ENCODE measurements around the gene PTTG1IP. TPM values are rescaled to one million over a fixed set of nuclear protein-coding genes. Genes with fewer than 3 reads are reported as not detected.

The PTTG1IP gene
- total RNA-seq, 2 experiments from 2014 or later: 38.9 to 58.1 TPM

DNA sequence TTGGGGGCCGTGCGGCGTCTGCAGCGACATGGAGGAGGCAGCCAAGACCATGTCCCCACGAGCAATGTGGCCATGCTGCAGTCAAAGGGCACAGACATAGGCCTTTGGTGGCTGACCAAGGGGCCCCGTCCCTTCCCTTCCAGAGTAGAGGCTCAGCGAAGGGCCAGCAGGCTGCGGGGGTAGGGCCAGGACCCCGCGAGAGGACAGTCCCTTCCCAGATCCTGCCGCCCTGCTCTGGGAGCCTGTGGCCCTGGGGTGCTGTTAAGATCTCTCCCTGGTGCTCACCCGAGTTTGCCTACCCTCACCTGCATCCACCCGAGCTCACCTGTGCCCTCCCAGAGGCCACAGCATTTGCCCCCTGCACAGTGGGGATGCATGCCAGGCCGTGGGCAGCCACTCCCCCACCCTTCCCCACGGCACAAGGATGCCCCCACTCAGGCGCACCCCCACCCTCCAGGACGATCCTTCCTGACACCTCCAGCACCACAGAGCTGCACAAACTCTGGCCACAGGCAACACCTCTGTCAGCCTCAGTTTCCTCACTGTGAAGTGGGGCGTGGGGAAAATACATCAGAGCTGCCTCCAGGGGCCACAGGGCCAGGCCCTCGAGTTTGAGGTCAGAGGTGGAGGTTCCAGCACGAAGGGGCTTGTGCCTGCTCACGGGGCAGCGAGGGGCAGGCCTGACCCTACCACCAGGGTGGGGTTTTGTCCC, 31.7 kb upstream of the PTTG1IP start:
- H3K36me3 ChIP-seq (ENCODE audit: insufficient read depth, low read length): no peaks in the 10 kb centered on the region
- ChIA-PET CTCF (ENCODE audit: unreplicated experiment) (no interaction called here), POLR2A (no interaction called here)
- DNase-seq (ENCODE audit: low spot score): no peak
- no peak overlapping the region for H3K4me2 ChIP-seq (ENCODE audit: low read length)
- TF ChIP-seq EZH2phosphoT487 (IDR thresholded peaks at IDR 0.05; ENCODE audit: borderline replicate concordance, low read depth, low read length): no peak
- TF ChIP-seq, protein P1, sequence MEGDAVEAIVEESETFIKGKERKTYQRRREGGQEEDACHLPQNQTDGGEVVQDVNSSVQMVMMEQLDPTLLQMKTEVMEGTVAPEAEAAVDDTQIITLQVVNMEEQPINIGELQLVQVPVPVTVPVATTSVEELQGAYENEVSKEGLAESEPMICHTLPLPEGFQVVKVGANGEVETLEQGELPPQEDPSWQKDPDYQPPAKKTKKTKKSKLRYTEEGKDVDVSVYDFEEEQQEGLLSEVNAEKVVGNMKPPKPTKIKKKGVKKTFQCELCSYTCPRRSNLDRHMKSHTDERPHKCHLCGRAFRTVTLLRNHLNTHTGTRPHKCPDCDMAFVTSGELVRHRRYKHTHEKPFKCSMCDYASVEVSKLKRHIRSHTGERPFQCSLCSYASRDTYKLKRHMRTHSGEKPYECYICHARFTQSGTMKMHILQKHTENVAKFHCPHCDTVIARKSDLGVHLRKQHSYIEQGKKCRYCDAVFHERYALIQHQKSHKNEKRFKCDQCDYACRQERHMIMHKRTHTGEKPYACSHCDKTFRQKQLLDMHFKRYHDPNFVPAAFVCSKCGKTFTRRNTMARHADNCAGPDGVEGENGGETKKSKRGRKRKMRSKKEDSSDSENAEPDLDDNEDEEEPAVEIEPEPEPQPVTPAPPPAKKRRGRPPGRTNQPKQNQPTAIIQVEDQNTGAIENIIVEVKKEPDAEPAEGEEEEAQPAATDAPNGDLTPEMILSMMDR (conservative IDR thresholded peaks at IDR 0.05; ENCODE audit: low read length): no peak
- intact Hi-C loops (cut with micrococcal nuclease; ENCODE audit: unreplicated experiment): no loop called here
- H3K79me2 ChIP-seq (ENCODE audit: insufficient read depth, low read depth, low read length): no peaks in the 10 kb centered on the region
- no peak overlapping the region for H2AFZ ChIP-seq (ENCODE audit: low read length)
- no peaks in the 10 kb centered on the region for H4K20me1 ChIP-seq (ENCODE audit: insufficient read depth, low read length)
- H3K9me3 ChIP-seq (ENCODE audit: low read length): no peaks in the 10 kb centered on the region
- H3K27ac ChIP-seq (ENCODE audit: low read depth, low read length, poor library complexity, severe bottlenecking): no peak overlapping the region
- no TSS peak for BruUV-seq (replicated peaks)
- H3K4me1 ChIP-seq (ENCODE audit: insufficient read depth, low read length, poor library complexity, severe bottlenecking): no peaks in the 10 kb centered on the region
- no peak overlapping the region for H3K4me3 ChIP-seq (ENCODE audit: low read depth, low read length, poor library complexity, severe bottlenecking)
- no peaks in the 10 kb centered on the region for H3K9me2 ChIP-seq (ENCODE audit: insufficient read depth, low read length)

DNA sequence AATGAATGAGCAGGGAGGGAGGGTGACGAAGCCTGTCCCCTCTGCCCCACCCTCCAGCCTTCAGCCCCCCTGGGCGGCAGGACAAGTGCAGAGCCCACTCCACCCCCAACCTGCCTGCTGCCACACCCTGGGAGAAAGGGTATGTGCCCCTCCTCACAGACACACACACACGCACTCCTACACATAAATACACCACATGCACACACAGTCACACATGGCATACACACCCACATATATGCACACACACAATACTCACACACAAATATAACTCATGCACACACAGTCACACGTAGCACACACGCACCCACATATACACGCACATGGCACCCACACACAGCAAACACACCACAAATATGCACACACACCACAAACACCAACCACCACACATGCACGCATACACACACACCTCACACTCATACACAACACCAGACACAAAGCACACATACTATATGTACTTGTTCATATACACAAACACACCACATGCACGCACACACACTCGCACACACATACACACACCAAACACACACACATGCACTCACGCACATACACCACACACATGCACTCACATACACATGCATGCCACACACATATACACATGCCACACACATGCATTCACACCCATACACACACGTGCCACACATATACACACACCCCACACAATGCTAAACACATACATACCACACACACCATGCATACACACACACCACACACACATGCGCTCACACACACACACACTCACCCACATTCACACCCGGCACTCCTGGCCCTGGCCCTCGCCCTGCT, 30.8 kb upstream of the PTTG1IP start:
- Histone ChIP-seq H2AFZ (ENCODE audit: low read length) (no peak overlapping the region), H3K27ac (ENCODE audit: low read depth, low read length, poor library complexity, severe bottlenecking) (no peak overlapping the region), H3K4me1 (ENCODE audit: insufficient read depth, low read length, poor library complexity, severe bottlenecking) (no peaks in the 10 kb centered on the region), H3K9me3 (ENCODE audit: low read length) (no peaks in the 10 kb centered on the region), H3K4me2 (ENCODE audit: low read length) (no peak overlapping the region), H3K79me2 (ENCODE audit: insufficient read depth, low read depth, low read length) (no peaks in the 10 kb centered on the region), H4K20me1 (ENCODE audit: insufficient read depth, low read length) (no peaks in the 10 kb centered on the region), H3K9me2 (ENCODE audit: insufficient read depth, low read length) (no peaks in the 10 kb centered on the region), H3K4me3 (ENCODE audit: low read depth, low read length, poor library complexity, severe bottlenecking) (no peak overlapping the region), H3K36me3 (ENCODE audit: insufficient read depth, low read length) (no peaks in the 10 kb centered on the region)
- POLR2A ChIA-PET: no interaction called here
- BruUV-seq (replicated peaks): no TSS peak
- no peak for DNase-seq (ENCODE audit: low spot score)
- CTCF ChIA-PET (ENCODE audit: unreplicated experiment): no interaction called here
- TF ChIP-seq EZH2phosphoT487 (IDR thresholded peaks at IDR 0.05; ENCODE audit: borderline replicate concordance, low read depth, low read length): no peak
- TF ChIP-seq, protein P1 (conservative IDR thresholded peaks at IDR 0.05; ENCODE audit: low read length): no peak
- intact Hi-C loops (cut with micrococcal nuclease; ENCODE audit: unreplicated experiment): no loop called here

DNA sequence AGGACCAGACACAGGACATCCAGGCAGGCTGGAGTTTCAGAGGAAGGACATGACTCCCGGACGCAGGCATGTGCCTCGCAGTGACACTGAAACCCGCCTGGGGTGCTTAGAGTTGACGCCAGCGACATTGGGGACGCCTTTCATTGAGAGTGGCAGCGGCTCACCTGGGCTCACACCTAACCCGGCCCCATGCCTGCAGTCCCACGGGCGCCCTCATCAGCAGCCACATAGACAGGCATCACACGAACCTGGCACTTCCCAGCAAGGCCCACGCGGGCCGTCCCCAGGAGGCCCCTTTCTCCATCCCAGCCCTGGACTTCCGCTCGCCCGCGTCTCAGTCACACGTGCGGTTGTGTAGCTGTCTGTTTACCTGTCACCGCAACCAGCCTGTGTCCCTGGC, 30.2 kb upstream of the PTTG1IP start:
- Histone ChIP-seq H3K9me2 (ENCODE audit: insufficient read depth, low read length) (no peaks in the 10 kb centered on the region), H3K9me3 (ENCODE audit: low read length) (no peaks in the 10 kb centered on the region), H3K36me3 (ENCODE audit: insufficient read depth, low read length) (no peaks in the 10 kb centered on the region), H2AFZ (ENCODE audit: low read length) (no peak overlapping the region), H3K79me2 (ENCODE audit: insufficient read depth, low read depth, low read length) (no peaks in the 10 kb centered on the region), H3K4me3 (ENCODE audit: low read depth, low read length, poor library complexity, severe bottlenecking) (no peak overlapping the region), H3K4me2 (ENCODE audit: low read length) (no peak overlapping the region), H3K4me1 (ENCODE audit: insufficient read depth, low read length, poor library complexity, severe bottlenecking) (no peaks in the 10 kb centered on the region), H4K20me1 (ENCODE audit: insufficient read depth, low read length) (no peaks in the 10 kb centered on the region), H3K27ac (ENCODE audit: low read depth, low read length, poor library complexity, severe bottlenecking) (no peak overlapping the region)
- CTCF ChIA-PET (ENCODE audit: unreplicated experiment): no interaction called here
- no TSS peak for BruUV-seq (replicated peaks)
- no peak for DNase-seq (ENCODE audit: low spot score)
- TF ChIP-seq, protein P1 (conservative IDR thresholded peaks at IDR 0.05; ENCODE audit: low read length): no peak
- no peak for TF ChIP-seq EZH2phosphoT487 (IDR thresholded peaks at IDR 0.05; ENCODE audit: borderline replicate concordance, low read depth, low read length)
- intact Hi-C loops (cut with micrococcal nuclease; ENCODE audit: unreplicated experiment): no loop called here
- POLR2A ChIA-PET: no interaction called here

Data from OCI-LY7 (cell line).